Lower lobe of right lung (tissue), 2 donors: ENCODE measurements around the gene RBMS1. TPM values are rescaled to one million over a fixed set of nuclear protein-coding genes. Genes with fewer than 3 reads are reported as not detected.

Experiments
- ATAC-seq, 2 donors: fragments of 200-7000 bp; cut with Tn5 transposase; one replicate each; pipeline ENCODE4 v1.9.1; 2020 to 2022; ENCODE audit warnings: mild to moderate bottlenecking in 2 of 2, moderate library complexity in 2 of 2
- DNase-seq: peaks from one replicate; pipeline ENCODE4 v3.0.0-alpha.2; 2020
- H3K27ac ChIP-seq: fragments of 200-600 bp; one replicate; pipeline ENCODE4 v1.8.0; 2022
- H3K27me3 ChIP-seq: fragments of 200-600 bp; one replicate; pipeline ENCODE4 v1.8.0; 2022; ENCODE audit warnings: low read depth
- H3K36me3 ChIP-seq: fragments of 200-600 bp; one replicate; pipeline ENCODE4 v1.8.0; 2022; ENCODE audit warnings: mild to moderate bottlenecking
- H3K4me1 ChIP-seq: fragments of 200-600 bp; one replicate; pipeline ENCODE4 v1.8.0; 2022
- H3K4me3 ChIP-seq: fragments of 200-600 bp; one replicate; pipeline ENCODE4 v1.8.0; 2022; ENCODE audit warnings: mild to moderate bottlenecking
- H3K9me3 ChIP-seq: fragments of 200-600 bp; one replicate; pipeline ENCODE4 v1.8.0; 2022
- intact Hi-C: fragments of 100-400 bp; cut with DNase I; formaldehyde crosslinking; loops from one replicate; pipeline ENCODE4 v1.11.0; 2022
- total RNA-seq: library from RNA; stranded (reverse); fragmentation: NEBNext Ultra II Directional; extraction: Animal tissue kit (Norgen Biotek cat#: 25700); gene quantifications from one replicate; pipeline ENCODE4 v1.2.1, GENCODE V29; 2021
- TF ChIP-seq, protein P1 (sequence below): fragments of 200-600 bp; IDR thresholded peaks from one replicate; pipeline ENCODE4 v1.8.0; 2022; ENCODE audit warnings: antibody characterized with exemption, mild to moderate bottlenecking
- donor health status: DM: no; HTN: yes; CAD: no; lungs with severe emphysema.

Gene RBMS1
- total RNA-seq, 1 donor from 2014 or later = 95.3 TPM

DNA sequence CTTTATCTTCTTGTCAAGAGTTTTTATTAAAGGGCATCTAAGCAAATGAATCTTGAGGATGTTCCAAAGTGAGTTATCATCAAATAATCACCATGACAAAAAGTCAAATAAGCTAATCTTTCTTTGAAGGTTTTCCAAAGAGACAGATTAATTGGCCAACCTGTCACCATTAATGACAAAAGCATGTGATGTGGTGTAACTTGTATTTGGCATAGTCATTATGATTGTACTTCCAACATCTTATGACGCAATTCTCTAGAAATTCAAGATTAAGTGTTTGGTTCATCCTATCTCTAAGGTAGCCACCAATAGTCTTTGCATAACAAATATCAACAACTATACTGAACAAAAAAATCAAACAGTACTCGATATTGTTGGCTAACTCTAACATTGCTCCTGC, 28.6 kb downstream of the RBMS1 start:
- Histone ChIP-seq H3K36me3 (no peaks in the 10 kb centered on the region), H3K9me3 (no peaks in the 10 kb centered on the region), H3K4me1 (peaks cover 23% of the 10 kb centered on the region), H3K4me3 (no peak overlapping the region), H3K27ac (no peak overlapping the region), H3K27me3 (no peaks in the 10 kb centered on the region)
- TF ChIP-seq, protein P1, sequence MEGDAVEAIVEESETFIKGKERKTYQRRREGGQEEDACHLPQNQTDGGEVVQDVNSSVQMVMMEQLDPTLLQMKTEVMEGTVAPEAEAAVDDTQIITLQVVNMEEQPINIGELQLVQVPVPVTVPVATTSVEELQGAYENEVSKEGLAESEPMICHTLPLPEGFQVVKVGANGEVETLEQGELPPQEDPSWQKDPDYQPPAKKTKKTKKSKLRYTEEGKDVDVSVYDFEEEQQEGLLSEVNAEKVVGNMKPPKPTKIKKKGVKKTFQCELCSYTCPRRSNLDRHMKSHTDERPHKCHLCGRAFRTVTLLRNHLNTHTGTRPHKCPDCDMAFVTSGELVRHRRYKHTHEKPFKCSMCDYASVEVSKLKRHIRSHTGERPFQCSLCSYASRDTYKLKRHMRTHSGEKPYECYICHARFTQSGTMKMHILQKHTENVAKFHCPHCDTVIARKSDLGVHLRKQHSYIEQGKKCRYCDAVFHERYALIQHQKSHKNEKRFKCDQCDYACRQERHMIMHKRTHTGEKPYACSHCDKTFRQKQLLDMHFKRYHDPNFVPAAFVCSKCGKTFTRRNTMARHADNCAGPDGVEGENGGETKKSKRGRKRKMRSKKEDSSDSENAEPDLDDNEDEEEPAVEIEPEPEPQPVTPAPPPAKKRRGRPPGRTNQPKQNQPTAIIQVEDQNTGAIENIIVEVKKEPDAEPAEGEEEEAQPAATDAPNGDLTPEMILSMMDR = no peak
- intact Hi-C loops = no loop called here
- DNase-seq = no peak
- ATAC-seq = no peak

DNA sequence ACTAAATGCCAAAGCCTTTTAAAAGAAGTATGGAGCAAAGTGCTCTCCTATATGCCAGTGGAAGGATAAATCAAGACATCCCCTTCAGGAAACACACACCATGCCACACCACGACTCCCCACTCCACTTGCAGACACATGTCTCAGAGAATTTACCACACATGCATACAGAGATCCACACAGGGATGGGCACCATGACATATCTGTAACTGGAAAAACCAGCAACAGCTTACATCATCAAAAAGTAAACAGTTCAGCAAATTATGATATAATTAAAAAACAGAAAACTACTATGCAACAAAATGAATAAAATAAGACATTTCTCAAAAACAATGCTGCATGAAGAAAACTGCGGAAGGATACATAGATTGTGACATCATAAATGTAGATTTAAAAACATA, 29.6 kb downstream of the RBMS1 start:
- Histone ChIP-seq H3K36me3 (no peaks in the 10 kb centered on the region), H3K9me3 (no peaks in the 10 kb centered on the region), H3K4me1 (peaks cover 28% of the 10 kb centered on the region), H3K4me3 (no peak overlapping the region), H3K27ac (no peak overlapping the region), H3K27me3 (no peaks in the 10 kb centered on the region)
- ATAC-seq (no peak), DNase-seq (no peak)
- TF ChIP-seq, protein P1 = no peak
- intact Hi-C loops = no loop called here

DNA sequence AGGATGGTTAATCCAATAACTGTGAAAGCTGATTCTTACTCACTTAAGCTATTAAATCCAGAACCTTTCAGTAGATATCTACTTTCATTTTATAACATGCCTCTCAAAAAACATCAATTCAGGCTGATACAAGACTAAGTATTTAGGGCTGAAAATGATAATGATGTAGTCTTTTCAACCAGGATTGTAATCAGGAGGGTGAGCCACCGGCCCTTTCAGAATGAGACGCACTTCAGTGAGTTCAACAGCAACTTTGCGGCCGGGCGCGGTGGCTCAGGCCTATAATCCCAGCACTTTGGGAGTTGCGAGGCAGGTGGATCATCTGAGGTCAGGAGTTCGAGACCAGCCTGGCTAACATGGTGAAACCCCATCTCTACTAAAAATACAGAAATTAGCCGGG, 30.4 kb downstream of the RBMS1 start:
- Histone ChIP-seq H3K4me1 (peaks cover 36% of the 10 kb centered on the region), H3K27me3 (no peaks in the 10 kb centered on the region), H3K36me3 (no peaks in the 10 kb centered on the region), H3K4me3 (no peak overlapping the region), H3K27ac (no peak overlapping the region), H3K9me3 (no peaks in the 10 kb centered on the region)
- no peak for DNase-seq
- ATAC-seq = no peak
- intact Hi-C loops = no loop called here
- TF ChIP-seq, protein P1 = no peak

- no peak for DNase-seq
- TF ChIP-seq, protein P1 = no peak
These were observed 33.3 kb downstream of the RBMS1 start for GRCh38 chr2:160460333-160460731.

DNA sequence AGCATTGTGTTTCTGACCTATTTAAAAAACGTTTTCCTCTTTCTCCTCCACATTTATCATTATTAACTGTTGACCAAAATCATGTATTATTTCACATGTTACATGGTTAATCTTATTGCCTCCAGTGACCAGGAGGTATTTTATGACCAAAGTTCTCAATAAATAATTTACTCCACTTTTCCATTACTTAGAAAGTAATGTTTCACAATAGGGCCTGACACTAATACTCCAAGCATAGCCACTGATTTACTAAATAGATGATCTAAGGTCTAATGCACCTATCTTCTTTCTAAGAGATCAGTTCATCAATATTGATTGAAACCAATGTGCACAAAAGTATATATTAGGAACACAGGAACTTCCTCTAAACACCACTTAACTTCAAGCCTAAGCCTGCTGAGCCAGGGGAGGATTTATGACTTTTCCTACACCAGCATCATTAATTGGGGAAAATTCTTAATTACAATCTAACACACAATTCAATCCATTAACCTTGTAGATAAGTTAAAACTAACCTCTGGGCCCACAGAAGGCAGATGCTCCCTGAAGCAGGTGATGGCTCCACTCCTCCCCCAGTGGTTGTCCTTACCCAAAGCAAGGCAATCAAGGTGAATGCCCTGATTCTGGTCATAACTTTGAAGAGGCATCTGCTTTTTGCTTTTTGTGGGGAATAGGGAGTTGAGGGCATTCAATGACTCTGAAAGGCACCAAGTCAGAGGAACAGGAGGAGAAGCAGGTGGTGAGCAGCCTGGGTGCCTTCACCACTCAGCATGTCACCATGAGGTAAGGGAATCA, 33.9 kb downstream of the RBMS1 start:
- intact Hi-C loops = no loop called here
- no peak for ATAC-seq
- no peak overlapping the region for H3K27ac ChIP-seq
- H3K27me3 ChIP-seq = no peaks in the 10 kb centered on the region
- no peaks in the 10 kb centered on the region for H3K36me3 ChIP-seq
- no peak overlapping the region for H3K4me3 ChIP-seq
- peaks cover 64% of the 10 kb centered on the region for H3K4me1 ChIP-seq
- DNase-seq = no peak
- TF ChIP-seq, protein P1 = no peak
- H3K9me3 ChIP-seq = no peaks in the 10 kb centered on the region

More at GRCh38 chr2:160460333-160460731, 33.3 kb downstream of the RBMS1 start:
- H3K4me3 ChIP-seq = no peak overlapping the region
- peaks cover 58% of the 10 kb centered on the region for H3K4me1 ChIP-seq
- H3K27me3 ChIP-seq = no peaks in the 10 kb centered on the region
- H3K36me3 ChIP-seq = no peaks in the 10 kb centered on the region
- no peaks in the 10 kb centered on the region for H3K9me3 ChIP-seq
- no peak for ATAC-seq
- no peak overlapping the region for H3K27ac ChIP-seq
- intact Hi-C loops = no loop called here
